Heart left ventricle (tissue), 16 donors: Measurements from ENCODE around the gene ARPP21. TPM values are rescaled to one million over a fixed set of nuclear protein-coding genes. Genes with fewer than 3 reads are reported as not detected.

Experiments
- ATAC-seq, 4 donors: fragments of 200-7000 bp; cut with Tn5 transposase; one replicate each; pipeline ENCODE4 v1.9.1; 2020 to 2022; ENCODE audit warnings: moderate library complexity in 4 of 4, mild to moderate bottlenecking in 3 of 4, moderate number of reproducible peaks in 1 of 4
- DNase-seq, 5 donors: peaks; one replicate each; pipeline ENCODE4 v3.0.0-alpha.2; 2020
- H3K27ac ChIP-seq, 12 donors: fragments of 200-600 bp; sonication (generic) in 4 of 12; one replicate each; pipeline versions ENCODE4 v1.5.0 to v1.8.0; 2016 to 2022; ENCODE audit warnings: mild to moderate bottlenecking in 2 of 12
- H3K27me3 ChIP-seq, 9 donors: fragments of 200-600 bp; sonication (generic) in 2 of 9; one replicate each; pipeline versions ENCODE4 v1.5.1 to v1.8.0; 2016 to 2022; ENCODE audit warnings: mild to moderate bottlenecking in 3 of 9
- H3K36me3 ChIP-seq, 9 donors: fragments of 200-600 bp; sonication (generic) in 2 of 9; one replicate each; pipeline versions ENCODE4 v1.5.0 to v1.8.0; 2018 to 2022; ENCODE audit warnings: mild to moderate bottlenecking in 2 of 9
- H3K4me1 ChIP-seq, 12 donors: fragments of 200-600 bp; sonication (generic) in 4 of 12; one replicate each; pipeline versions ENCODE4 v1.5.0 to v1.8.0; 2016 to 2022; ENCODE audit warnings: mild to moderate bottlenecking in 3 of 12
- H3K4me3 ChIP-seq, 12 donors: fragments of 200-600 bp; sonication (generic) in 4 of 12; one replicate each; pipeline versions ENCODE4 v1.5.0 to v1.8.0; 2017 to 2022; ENCODE audit warnings: mild to moderate bottlenecking in 9 of 12, moderate library complexity in 4 of 12
- H3K9me3 ChIP-seq, 12 donors: fragments of 200-600 bp; sonication (generic) in 4 of 12; one replicate each; pipeline versions ENCODE4 v1.5.0 to v1.8.0; 2016 to 2022; ENCODE audit warnings: mild to moderate bottlenecking in 1 of 12
- POLR2A ChIP-seq, 2 donors: fragments of 450-650 bp; IDR thresholded peaks; one replicate each; pipeline ENCODE4 v1.6.1; 2017; ENCODE audit warnings: antibody characterized with exemption in 2 of 2, mild to moderate bottlenecking in 2 of 2, moderate library complexity in 2 of 2
- WGBS, 4 donors: extraction: QIAGEN DNeasy Blood & Tissue Kit in 2 of 4; methylation state at CpG; one replicate each; pipeline versions ENCODE4 v1.1.5 to v1.1.7; 2013 to 2018; 5-methylcytosine and 5-hydroxymethylcytosine counted together
- intact Hi-C, 10 donors: fragments of 100-400 bp; cut with DNase I; formaldehyde crosslinking; loops; one replicate each; pipeline versions ENCODE4 v1.11.1 to v1.14.2; 2022
- polyA plus RNA-seq, 2 donors: library from polyadenylated mRNA; stranded (reverse); fragments of 200-250 nt; gene quantifications; one replicate each; pipeline ENCODE4 v1.2.3, GENCODE V29; 2013
- total RNA-seq, 9 donors: library from RNA; depleted of rRNA in 2 of 9; stranded (reverse); fragments of >200 nt in 2 of 9; fragmentation: NEBNext Ultra II Directional in 3 of 9; extraction: Animal tissue kit (Norgen Biotek cat#: 25700) in 3 of 9; gene quantifications; one replicate each; pipeline versions ENCODE4 v1.1.0 to v1.2.4, GENCODE V29; 2016 to 2023
- TF ChIP-seq, protein P1 (sequence below), 12 donors: fragments of 200-600 bp; sonication (generic) in 4 of 12; IDR thresholded peaks; one replicate each; pipeline versions ENCODE4 v1.5.0 to v1.8.0; 2018 to 2022; ENCODE audit warnings: antibody characterized with exemption in 12 of 12, mild to moderate bottlenecking in 5 of 12
- donor health status: ischemic (EF 13 %, LVEDD 7.1; RV severe dilation, severe dysfunction).
- donor health status: healthy with polysubstance abuse.
- donor health status: DM: no; HTN: yes; CAD: no.
- donor health status: DM: no; HTN: no; CAD: no.
- donor health status: ischemic (EF 25% LVEDD 6.9; RV normal size, moderate dysfunction).
- donor health status: ischemic (EF 25% LVEDD 5.7; RV mildly dilated, moderate dysfunction).
- donor health status: healthy.
- donor health status: DM: yes; HTN: yes; CAD: no.
- donor health status: ischemic (EF 35%, LVEDD 5.7; RV mildly dilated, moderate dysfunction).
- donor health status: nonischemic (EF 11% LVEDD 7.7; RV severe dilation, severe dysfunction).
- donor health status: DM: yes; HTN: yes; CAD: no.
- donor health status: PGD.
- donor health status: ischemic (EF 29% LVEDD 5.4; RV normal size, mild dysfunction).
- donor health status: nonischemic (EF 23%, LVEDD 6.1; RV moderate dilation, normal function).

Gene ARPP21
- total and polyA plus RNA-seq, 11 donors: 0.01 to 0.98 TPM; not detected in 9

DNA sequence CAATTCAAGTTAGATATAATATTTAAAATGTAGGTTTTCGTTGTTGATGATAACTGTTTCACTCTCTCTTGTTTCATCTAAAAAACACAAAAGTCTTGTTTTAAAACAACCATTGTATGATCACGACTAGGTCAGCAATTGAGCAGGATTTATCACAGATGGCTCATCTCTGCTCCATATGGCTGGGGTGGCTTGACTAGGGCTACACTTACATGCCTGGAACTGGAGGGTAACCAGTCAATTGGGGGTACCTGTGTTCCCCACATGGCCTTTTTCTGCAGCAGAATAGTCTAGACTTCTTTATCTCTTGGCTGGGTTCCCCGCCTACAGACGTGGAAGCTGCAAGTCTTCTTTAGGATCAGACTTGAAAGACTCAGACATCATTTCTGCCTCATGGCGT lies 103.9 kb downstream of the ARPP21 start:
- WGBS, 4 donors: 83 to 86% (median 85%) methylated on average over 5 of the region's 5 CpGs
- TF ChIP-seq, protein P1, sequence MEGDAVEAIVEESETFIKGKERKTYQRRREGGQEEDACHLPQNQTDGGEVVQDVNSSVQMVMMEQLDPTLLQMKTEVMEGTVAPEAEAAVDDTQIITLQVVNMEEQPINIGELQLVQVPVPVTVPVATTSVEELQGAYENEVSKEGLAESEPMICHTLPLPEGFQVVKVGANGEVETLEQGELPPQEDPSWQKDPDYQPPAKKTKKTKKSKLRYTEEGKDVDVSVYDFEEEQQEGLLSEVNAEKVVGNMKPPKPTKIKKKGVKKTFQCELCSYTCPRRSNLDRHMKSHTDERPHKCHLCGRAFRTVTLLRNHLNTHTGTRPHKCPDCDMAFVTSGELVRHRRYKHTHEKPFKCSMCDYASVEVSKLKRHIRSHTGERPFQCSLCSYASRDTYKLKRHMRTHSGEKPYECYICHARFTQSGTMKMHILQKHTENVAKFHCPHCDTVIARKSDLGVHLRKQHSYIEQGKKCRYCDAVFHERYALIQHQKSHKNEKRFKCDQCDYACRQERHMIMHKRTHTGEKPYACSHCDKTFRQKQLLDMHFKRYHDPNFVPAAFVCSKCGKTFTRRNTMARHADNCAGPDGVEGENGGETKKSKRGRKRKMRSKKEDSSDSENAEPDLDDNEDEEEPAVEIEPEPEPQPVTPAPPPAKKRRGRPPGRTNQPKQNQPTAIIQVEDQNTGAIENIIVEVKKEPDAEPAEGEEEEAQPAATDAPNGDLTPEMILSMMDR (IDR thresholded peaks at IDR 0.05): no peak
- no peak for TF ChIP-seq POLR2A (IDR thresholded peaks at IDR 0.05)
- H3K27ac ChIP-seq: no peak overlapping the region
- H3K27me3 ChIP-seq: peaks cover 0 to 20% (median 0%) of the 10 kb centered on the region in 9 donors
- no peak for DNase-seq
- no peak overlapping the region for H3K4me3 ChIP-seq
- H3K4me1 ChIP-seq: peaks cover 0 to 3% (median 0%) of the 10 kb centered on the region in 12 donors
- H3K36me3 ChIP-seq: no peaks in the 10 kb centered on the region
- intact Hi-C loops: no loop called here
- H3K9me3 ChIP-seq: no peaks in the 10 kb centered on the region
- ATAC-seq: no peak

GRCh38 chr3:35744419-35744818 lies 105.1 kb downstream of the ARPP21 start:
- WGBS, 4 donors: 16 to 24% (median 21%) methylated on average over 10 of the region's 10 CpGs

GRCh38 chr3:35745351-35745750 lies 106.0 kb downstream of the ARPP21 start:
- Histone ChIP-seq H3K4me3 (no peak overlapping the region), H3K36me3 (no peaks in the 10 kb centered on the region), H3K27me3 (peaks cover 0 to 20% (median 0%) of the 10 kb centered on the region in 9 donors), H3K9me3 (no peaks in the 10 kb centered on the region), H3K27ac (no peak overlapping the region), H3K4me1 (peaks cover 0 to 3% (median 0%) of the 10 kb centered on the region in 12 donors)
- intact Hi-C loops: no loop called here
- no peak for ATAC-seq
- DNase-seq: no peak
- 78 to 97% (median 85%) methylated on average over 1 of the region's 1 CpG for WGBS, 4 donors
- TF ChIP-seq, protein P1 (IDR thresholded peaks at IDR 0.05): no peak
- no peak for TF ChIP-seq POLR2A (IDR thresholded peaks at IDR 0.05)

More at GRCh38 chr3:35744419-35744818, 105.1 kb downstream of the ARPP21 start:
- DNase-seq (no peak), ATAC-seq (peak in 1 of 4 donors; percentile 36)
- Histone ChIP-seq H3K27me3 (peaks cover 0 to 20% (median 0%) of the 10 kb centered on the region in 9 donors), H3K27ac (no peak overlapping the region), H3K4me3 (no peak overlapping the region), H3K9me3 (no peaks in the 10 kb centered on the region), H3K4me1 (peaks cover 0 to 3% (median 0%) of the 10 kb centered on the region in 12 donors), H3K36me3 (no peaks in the 10 kb centered on the region)
- intact Hi-C loops: no loop called here
- TF ChIP-seq POLR2A (IDR thresholded peaks at IDR 0.05): no peak
- TF ChIP-seq, protein P1 (IDR thresholded peaks at IDR 0.05): no peak

- Histone ChIP-seq H3K36me3 (no peaks in the 10 kb centered on the region), H3K4me1 (peaks cover 0 to 3% (median 0%) of the 10 kb centered on the region in 12 donors), H3K9me3 (no peaks in the 10 kb centered on the region), H3K4me3 (no peak overlapping the region), H3K27me3 (peaks cover 0 to 20% (median 0%) of the 10 kb centered on the region in 9 donors), H3K27ac (no peak overlapping the region)
- DNase-seq (no peak), ATAC-seq (no peak)
- WGBS, 4 donors: 78 to 93% (median 83%) methylated on average over 2 of the region's 2 CpGs
- TF ChIP-seq POLR2A (IDR thresholded peaks at IDR 0.05): no peak
- TF ChIP-seq, protein P1 (IDR thresholded peaks at IDR 0.05): no peak
- intact Hi-C loops: no loop called here
Observed at GRCh38 chr3:35745802-35746484, 106.6 kb downstream of the ARPP21 start.
